ENCODE measurements around the gene ZDBF2.
A peak's percentile ranks its signal among the peaks of the same experiment; 100 is the strongest.
"Not testable (repeated sequence)": the region's sequence is repeated elsewhere in the genome, so short reads cannot be mapped to it uniquely, and the experiment has no call there.

The ZDBF2 gene

GRCh38 chr2:206274434-206275311 lies at the start of gene ZDBF2:
Gene ZDBF2, plus strand, starts transcription at chr2:206274663. Its CDS starts 7,187 bp downstream, at chr2:206281850.
- TF ChIP-seq SNAI2 (CRISPR knock-in tag; IDR thresholded peaks at IDR 0.05) (no peak), ZNF565 (CRISPR knock-in tag; conservative IDR thresholded peaks at IDR 0.05; ENCODE audit: low read depth) (no peak), TCF4 (CRISPR knock-in tag; IDR thresholded peaks at IDR 0.05; ENCODE audit: borderline replicate concordance) (no peak), RARB (CRISPR knock-in tag; IDR thresholded peaks at IDR 0.05) (no peak), ZC3H10 (CRISPR knock-in tag; IDR thresholded peaks at IDR 0.05) (no peak), CSRNP3 (CRISPR knock-in tag; IDR thresholded peaks at IDR 0.05) (no peak), TSHZ2 (CRISPR knock-in tag; IDR thresholded peaks at IDR 0.05) (no peak), ZNF70 (CRISPR knock-in tag; IDR thresholded peaks at IDR 0.05) (no peak), TOX (CRISPR knock-in tag; IDR thresholded peaks at IDR 0.05; ENCODE audit: borderline replicate concordance) (no peak), ISL1 (CRISPR knock-in tag; IDR thresholded peaks at IDR 0.05) (no peak), ZFP30 (CRISPR knock-in tag; IDR thresholded peaks at IDR 0.05) (no peak), ESRRG (CRISPR knock-in tag; IDR thresholded peaks at IDR 0.05) (no peak), CREB5 (CRISPR knock-in tag; IDR thresholded peaks at IDR 0.05; ENCODE audit: low read depth) (no peak)
- ATAC-seq: peak; percentile 80

GRCh38 chr2:206225435-206226232 lies 48.8 kb upstream of the ZDBF2 start:
- TF ChIP-seq TSHZ2 (CRISPR knock-in tag; IDR thresholded peaks at IDR 0.05) (no peak), PATZ1 (CRISPR knock-in tag; IDR thresholded peaks at IDR 0.05; ENCODE audit: borderline replicate concordance) (no peak), ZNF8 (CRISPR knock-in tag; IDR thresholded peaks at IDR 0.05) (no peak), ZFP3 (CRISPR knock-in tag; IDR thresholded peaks at IDR 0.05) (no peak), ZFP30 (CRISPR knock-in tag; IDR thresholded peaks at IDR 0.05) (no peak), TOX (CRISPR knock-in tag; IDR thresholded peaks at IDR 0.05; ENCODE audit: borderline replicate concordance) (no peak), ESRRG (CRISPR knock-in tag; IDR thresholded peaks at IDR 0.05) (no peak), ISL1 (CRISPR knock-in tag; IDR thresholded peaks at IDR 0.05) (no peak), TCF4 (CRISPR knock-in tag; IDR thresholded peaks at IDR 0.05; ENCODE audit: borderline replicate concordance) (no peak), CREB5 (CRISPR knock-in tag; IDR thresholded peaks at IDR 0.05; ENCODE audit: low read depth) (no peak), RARB (CRISPR knock-in tag; IDR thresholded peaks at IDR 0.05) (no peak), OSR1 (CRISPR knock-in tag; IDR thresholded peaks at IDR 0.05) (no peak), ZC3H10 (CRISPR knock-in tag; IDR thresholded peaks at IDR 0.05) (no peak), PPARA (CRISPR knock-in tag; IDR thresholded peaks at IDR 0.05; ENCODE audit: borderline replicate concordance) (no peak), ARNTL (CRISPR knock-in tag; IDR thresholded peaks at IDR 0.05; ENCODE audit: borderline replicate concordance, low read depth) (no peak)
- ATAC-seq: no peak

GRCh38 chr2:206228636-206229035 lies 45.8 kb upstream of the ZDBF2 start:
- not testable (repeated sequence) for ATAC-seq

Data from SK-N-SH treated with all-trans-retinoic acid at 6 μM for 48 hours (cell line).